GM12878 (cell line): ENCODE measurements around the gene POLR2I. TPM values are rescaled to one million over a fixed set of nuclear protein-coding genes. Genes with fewer than 3 reads are reported as not detected.

Experiments used
- ATAC-seq: fragments of 200-7000 bp; cut with Tn5 transposase; 3 replicates; pipeline ENCODE4 v1.9.1; 2020; ENCODE audit warnings: mild to moderate bottlenecking, moderate library complexity
- BruUV-seq: library from RNA; stranded (reverse); fragments of 400-500 nt; replicated peaks from 2 replicates; lab custom pipeline; 2021; lab: Mats Ljungman, UMichigan
- CTCF ChIA-PET: fragments of 300-600 bp; sonication (Branson Sonifier 250); formaldehyde crosslinking; extraction: SDS; loops from one replicate; lab custom pipeline; 2021; ENCODE audit warnings: inconsistent platforms; lab: Yijun Ruan, JAX
- POLR2A ChIA-PET: fragments of 350-600 bp; formaldehyde crosslinking; extraction: SDS; loops from one replicate; lab custom pipeline; 2021; ENCODE audit warnings: inconsistent platforms; lab: Charles Lee
- RAD21 ChIA-PET: fragments of 300-600 bp; sonication (Branson Sonifier 250); formaldehyde crosslinking; loops from one replicate; lab custom pipeline; 2023; ENCODE audit warnings: antibody characterized with exemption; ENCODE audit not compliant: unreplicated experiment; lab: Charles Lee
- SMC1A ChIA-PET: fragments of 300-600 bp; sonication (Branson Sonifier 250); formaldehyde crosslinking; loops from one replicate; lab custom pipeline; 2023; ENCODE audit not compliant: unreplicated experiment, uncharacterized antibody; lab: Charles Lee
- DNase-seq: peaks from one replicate; pipeline ENCODE4 v3.0.0-alpha.2; 2011; ENCODE audit warnings: low read depth, low spot score
- FAIRE-seq: peaks from 3 replicates; lab custom pipeline; 2011; peaks lifted over from hg19 to GRCh38; lab: Jason Lieb, UNC
- H2AFZ ChIP-seq: 2 replicates; pipeline ENCODE4 v1.6.0; 2011; ENCODE audit warnings: low read depth, low read length, control low read depth; ENCODE audit not compliant: control insufficient read depth
- H3K27ac ChIP-seq: 2 replicates; pipeline ENCODE4 v1.5.1; 2011; ENCODE audit warnings: control low read depth; ENCODE audit not compliant: control insufficient read depth, insufficient read depth
- H3K27me3 ChIP-seq, 2 experiments: replicated peaks in 1 of 2; 2 replicates each; pipeline versions ENCODE4 v1.6.0 to v1.6.1; 2011; ENCODE audit warnings: low read length in 1 of 2; ENCODE audit not compliant: control insufficient read depth in 2 of 2, insufficient read depth in 2 of 2
- H3K36me3 ChIP-seq, 2 experiments: 2 replicates each; pipeline ENCODE4 v1.5.1; 2011; ENCODE audit warnings: low read length in 1 of 2; ENCODE audit not compliant: control insufficient read depth in 2 of 2, insufficient read depth in 2 of 2
- H3K4me1 ChIP-seq: 2 replicates; pipeline ENCODE4 v1.6.1; 2011; ENCODE audit warnings: mild to moderate bottlenecking, low read length, moderate library complexity, mixed read lengths; ENCODE audit not compliant: control insufficient read depth, insufficient read depth
- H3K4me2 ChIP-seq: 2 replicates; pipeline ENCODE4 v1.6.0; 2011; ENCODE audit warnings: control low read depth; ENCODE audit not compliant: control insufficient read depth, insufficient read depth
- H3K4me3 ChIP-seq: fragments of 200-600 bp; sonication (generic); 2 replicates; pipeline ENCODE4 v1.5.1; 2016
- H3K79me2 ChIP-seq: 2 replicates; pipeline ENCODE4 v1.6.0; 2011; ENCODE audit warnings: low read length; ENCODE audit not compliant: control insufficient read depth, insufficient read depth
- H3K9ac ChIP-seq: 2 replicates; pipeline ENCODE4 v1.8.0; 2011; ENCODE audit warnings: low read length, control low read depth, mixed read lengths; ENCODE audit not compliant: control insufficient read depth, insufficient read depth
- H3K9me3 ChIP-seq: replicated peaks from 3 replicates; pipeline ENCODE4 v1.5.1; 2011; ENCODE audit warnings: mild to moderate bottlenecking, low read length; ENCODE audit not compliant: control insufficient read depth, insufficient read depth
- H4K20me1 ChIP-seq: 2 replicates; pipeline ENCODE4 v1.6.0; 2011; ENCODE audit not compliant: control insufficient read depth, insufficient read depth
- BHLHE40 ChIP-seq, 2 experiments: fragments of 450-650 bp in 1 of 2; IDR thresholded peaks; 2 replicates each; pipeline ENCODE4 v1.6.1; 2011 to 2017; ENCODE audit warnings: low read depth in 2 of 2, borderline replicate concordance in 1 of 2, improper control_type of control experiment in 1 of 2, low read length in 1 of 2, mild to moderate bottlenecking in 1 of 2
- BMI1 ChIP-seq: fragments of 450-650 bp; IDR thresholded peaks from 2 replicates; pipeline ENCODE4 v1.6.1; 2016; ENCODE audit warnings: mild to moderate bottlenecking, moderate library complexity, borderline replicate concordance
- HSF1 ChIP-seq: fragments of 150-350 bp; IDR thresholded peaks from 2 replicates; pipeline ENCODE4 v1.6.1; 2014; ENCODE audit warnings: mild to moderate bottlenecking, low read depth, low read length
- IRF4 ChIP-seq: IDR thresholded peaks from 2 replicates; pipeline ENCODE4 v1.6.1; 2011; ENCODE audit warnings: low read depth, low read length
- MAX ChIP-seq: IDR thresholded peaks from 2 replicates; pipeline ENCODE4 v1.6.1; 2012; ENCODE audit warnings: low read depth, low read length, improper control_type of control experiment
- MTA2 ChIP-seq: fragments of 450-650 bp; IDR thresholded peaks from 2 replicates; pipeline ENCODE4 v1.6.1; 2016; ENCODE audit warnings: low read depth, mild to moderate bottlenecking, moderate library complexity
- NFXL1 ChIP-seq: fragments of 450-650 bp; IDR thresholded peaks from 2 replicates; pipeline ENCODE4 v1.6.1; 2017; ENCODE audit warnings: antibody characterized with exemption, mild to moderate bottlenecking, borderline replicate concordance
- NR2F1 ChIP-seq: fragments of 450-650 bp; conservative IDR thresholded peaks from 2 replicates; pipeline ENCODE4 v1.6.1; 2017; ENCODE audit warnings: mild to moderate bottlenecking
- NRF1 ChIP-seq: conservative IDR thresholded peaks from 2 replicates; pipeline ENCODE4 v1.6.1; 2011; ENCODE audit warnings: mild to moderate bottlenecking, low read depth, low read length, improper control_type of control experiment
- PAX8 ChIP-seq: fragments of 450-650 bp; IDR thresholded peaks from 2 replicates; pipeline ENCODE4 v1.6.1; 2017; ENCODE audit warnings: mild to moderate bottlenecking, moderate library complexity
- RB1 ChIP-seq: fragments of 450-650 bp; formaldehyde crosslinking; IDR thresholded peaks from 2 replicates; pipeline ENCODE4 v1.6.1; 2017; ENCODE audit warnings: mild to moderate bottlenecking, borderline replicate concordance
- RBBP5 ChIP-seq: fragments of 200-600 bp; sonication (generic); conservative IDR thresholded peaks from 2 replicates; pipeline ENCODE4 v1.6.1; 2016
- RFX5 ChIP-seq: IDR thresholded peaks from 2 replicates; pipeline ENCODE4 v1.6.1; 2011; ENCODE audit warnings: low read depth, low read length, improper control_type of control experiment
- SIN3A ChIP-seq: IDR thresholded peaks from 2 replicates; pipeline ENCODE4 v1.6.1; 2012; ENCODE audit warnings: low read depth, low read length, improper control_type of control experiment
- SKIL ChIP-seq: fragments of 450-650 bp; IDR thresholded peaks from 2 replicates; pipeline ENCODE4 v1.6.1; 2017; ENCODE audit warnings: mild to moderate bottlenecking, low read depth, inconsistent platforms; ENCODE audit not compliant: poor library complexity, severe bottlenecking
- ZZZ3 ChIP-seq: IDR thresholded peaks from 2 replicates; pipeline ENCODE4 v1.6.1; 2011; ENCODE audit warnings: low read depth; ENCODE audit not compliant: control insufficient read depth, insufficient read length
- WGBS: methylation state at CpG from one replicate; pipeline ENCODE4 v1.1.6; 2016; ENCODE audit warnings: low lambda C conversion rate; ENCODE audit not compliant: insufficient replicate concordance, insufficient coverage; ENCODE audit errors: missing lambda C conversion rate; 5-methylcytosine and 5-hydroxymethylcytosine counted together
- in situ Hi-C: fragments of 300-500 bp; cut with MboI; formaldehyde crosslinking; loops from 9 replicates; pipeline ENCODE4 v1.14.3; 2018; ENCODE audit warnings: mixed read lengths
- intact Hi-C: fragments of 100-400 bp; cut with micrococcal nuclease; formaldehyde crosslinking; loops from one replicate; pipeline ENCODE4 v1.14.2; 2022; ENCODE audit not compliant: unreplicated experiment
- polyA plus RNA-seq, 11 experiments: library from polyadenylated mRNA; depleted of rRNA in 4 of 11; unstranded in 6 of 11; stranded (reverse) in 5 of 11; fragments of >200 nt; fragmentation: Nextera tagmentation in 4 of 11; fragmentation: Illumina TruSeq in 1 of 11; extraction: Ambion mirVana in 4 of 11; extraction: Trizol in 1 of 11; gene quantifications; 1 replicate in 1 of 11; 2 replicates in 10 of 11; pipeline versions ENCODE4 v1.2.1 to v1.2.3, GENCODE V29; 2011 to 2016; ENCODE audit warnings: inconsistent platforms in 2 of 11, missing spikeins in 2 of 11, low read depth in 1 of 11
- total RNA-seq, 4 experiments: library from RNA; depleted of rRNA in 3 of 4; stranded (reverse); fragments of >200 nt in 3 of 4; fragmentation: Illumina TruSeq in 1 of 4; extraction: Trizol in 1 of 4; gene quantifications; 2 replicates each; pipeline versions ENCODE4 v1.2.1 to v1.2.3, GENCODE V29; 2013 to 2021

POLR2I gene
- total and polyA plus RNA-seq, 10 of the 15 experiments (the other 5 are each of a cell fraction or from before 2014, with no cell fraction given), result 30.9 to 272 (median 202) TPM

- no peaks in the 10 kb centered on the region for H3K27me3 ChIP-seq
- in situ Hi-C loops (no loop called here), intact Hi-C loops (no loop called here)
- BruUV-seq, result no TSS peak
- no peak for TF ChIP-seq RFX5
- TF ChIP-seq MAX, result no peak
- no peak for TF ChIP-seq NRF1
- no peak for TF ChIP-seq PAX8
- no peak for TF ChIP-seq SKIL
- no peak for TF ChIP-seq RB1
- TF ChIP-seq BMI1, result no peak
- no peak for TF ChIP-seq IRF4
- TF ChIP-seq BHLHE40 (IDR thresholded peaks at IDR 0.05; ENCODE audit: borderline replicate concordance in 1 of 2, low read depth in 2 of 2, low read length in 1 of 2), result no peak
- TF ChIP-seq NFXL1, result no peak
- no peak for TF ChIP-seq SIN3A
- TF ChIP-seq MTA2, result no peak
- TF ChIP-seq NR2F1, result no peak
- TF ChIP-seq HSF1, result no peak
- TF ChIP-seq RBBP5, result no peak
- TF ChIP-seq ZZZ3, result no peak
- H2AFZ ChIP-seq, result no peak overlapping the region
- H3K27ac ChIP-seq, result no peak overlapping the region
- CTCF ChIA-PET, result no interaction called here
- RAD21 ChIA-PET, result no interaction called here
- H3K4me2 ChIP-seq, result no peak overlapping the region
- no peak for ATAC-seq
- WGBS, result 81% methylated on average over 7 of the region's 7 CpGs
- no peaks in the 10 kb centered on the region for H3K4me1 ChIP-seq
- SMC1A ChIA-PET, result no interaction called here
- H4K20me1 ChIP-seq, result no peaks in the 10 kb centered on the region
- H3K9ac ChIP-seq, result no peak overlapping the region
- no peaks in the 10 kb centered on the region for H3K79me2 ChIP-seq
- H3K9me3 ChIP-seq, result no peaks in the 10 kb centered on the region
- FAIRE-seq, result no peak
- POLR2A ChIA-PET, result no interaction called here
- H3K4me3 ChIP-seq, result no peak overlapping the region
- H3K36me3 ChIP-seq, result peaks cover 22 to 27% of the 10 kb centered on the region in 2 experiments; a peak in 3 of 4 replicates
- no peak for DNase-seq
These were observed 32.8 kb downstream of the POLR2I start for GRCh38 chr19:36081894-36082293.
